SKM-1 (cell line): ENCODE results near the gene MN1.

Experiments used
- DNase-seq: peaks from one replicate; lab custom pipeline; 2025; ENCODE audit not compliant: unreplicated experiment; lab: John Stamatoyannopoulos, UW

The MN1 gene

GRCh38 chr22:27800250-27801201, 1.0 kb downstream of the MN1 start:
- DNase-seq, result no peak

GRCh38 chr22:27799827-27800249, 1.7 kb downstream of the MN1 start:
- DNase-seq, result no peak

GRCh38 chr22:27799015-27799826, 2.3 kb downstream of the MN1 start:
- DNase-seq, result no peak

GRCh38 chr22:27798511-27799014, 3.0 kb downstream of the MN1 start:
- DNase-seq, result no peak

DNA sequence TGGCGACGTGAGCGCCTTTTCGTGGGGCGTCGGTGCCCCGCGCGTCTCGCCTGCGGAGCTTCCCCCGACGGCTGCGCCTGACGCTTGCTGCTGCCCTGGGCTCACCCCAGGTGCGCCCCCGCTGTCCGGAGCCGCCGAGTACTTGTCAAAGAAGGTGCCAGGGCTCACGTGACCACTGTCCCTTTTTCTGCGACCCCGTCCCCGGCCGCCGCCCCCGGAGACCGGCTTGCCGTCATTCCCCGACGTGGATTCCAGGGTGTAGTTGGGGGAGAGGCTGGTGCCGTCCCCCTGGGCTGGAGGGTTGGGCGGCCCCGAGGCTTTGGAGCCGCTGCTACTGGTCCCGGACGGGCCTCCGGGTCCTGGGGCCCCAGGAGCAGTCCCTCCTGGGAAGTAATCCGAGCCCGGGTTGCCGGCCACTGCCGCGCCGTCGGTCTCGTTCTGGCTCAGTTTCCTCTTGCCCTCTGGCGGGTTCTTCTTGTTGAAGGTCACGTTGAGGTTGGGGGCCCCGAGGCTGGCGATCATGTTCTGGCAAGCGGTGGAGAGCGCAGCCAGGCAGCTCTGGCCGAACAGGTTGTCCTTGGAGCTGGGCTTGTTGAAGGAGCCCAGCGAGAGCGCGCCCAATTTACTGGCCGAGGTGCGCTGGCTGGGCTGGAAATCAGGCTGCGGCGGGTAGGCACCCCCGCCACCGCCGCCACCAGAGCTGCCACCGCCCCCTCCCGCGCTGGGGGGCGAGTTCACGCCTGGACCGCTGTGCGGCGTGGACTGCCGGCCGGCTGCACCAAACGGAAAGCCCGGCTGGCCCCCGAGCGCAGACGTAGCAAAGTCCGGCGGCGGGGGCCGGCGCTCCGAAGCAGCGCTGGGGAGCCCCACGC, 3.8 kb downstream of the MN1 start:
- no peak for DNase-seq

GRCh38 chr22:27796829-27797519, 4.6 kb downstream of the MN1 start:
- DNase-seq, result no peak

DNA sequence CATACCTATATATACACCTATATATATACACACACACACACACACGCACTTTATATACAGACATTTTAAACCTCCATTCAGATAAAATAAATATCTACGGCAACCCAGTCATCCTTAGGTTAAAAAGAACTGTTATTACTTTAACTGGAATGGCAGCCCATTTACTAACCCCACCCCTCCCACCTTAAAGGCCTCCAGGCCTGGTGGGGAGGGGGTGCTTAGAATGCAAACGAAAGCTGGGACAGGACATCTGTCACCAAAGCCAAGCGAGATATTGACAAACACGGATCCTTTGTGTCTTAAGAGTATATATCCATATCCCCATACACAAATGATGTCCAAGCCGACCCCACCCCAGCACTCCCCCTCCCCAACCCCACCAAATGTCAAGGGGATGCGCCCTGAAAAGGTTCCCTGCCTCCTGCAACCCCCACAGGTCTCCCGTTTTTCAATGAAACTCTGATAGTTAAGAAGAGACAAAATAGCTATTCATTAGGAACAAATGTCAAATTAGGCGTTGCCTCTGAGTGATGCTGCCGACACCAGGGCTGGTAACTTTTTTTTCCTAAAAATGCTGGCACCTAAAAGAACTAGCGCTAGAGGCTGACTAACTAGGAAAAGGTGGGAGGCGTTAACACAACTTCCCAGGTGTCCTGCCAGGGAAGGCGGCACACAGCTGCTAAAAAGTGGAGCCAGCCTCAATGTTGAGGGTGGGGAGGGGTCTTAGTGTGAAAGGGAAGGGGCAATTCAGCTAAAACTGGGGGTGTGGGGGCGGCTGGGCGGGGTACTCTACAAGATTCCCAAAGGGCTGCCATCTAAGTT, 5.6 kb downstream of the MN1 start:
- DNase-seq, result no peak

DNA sequence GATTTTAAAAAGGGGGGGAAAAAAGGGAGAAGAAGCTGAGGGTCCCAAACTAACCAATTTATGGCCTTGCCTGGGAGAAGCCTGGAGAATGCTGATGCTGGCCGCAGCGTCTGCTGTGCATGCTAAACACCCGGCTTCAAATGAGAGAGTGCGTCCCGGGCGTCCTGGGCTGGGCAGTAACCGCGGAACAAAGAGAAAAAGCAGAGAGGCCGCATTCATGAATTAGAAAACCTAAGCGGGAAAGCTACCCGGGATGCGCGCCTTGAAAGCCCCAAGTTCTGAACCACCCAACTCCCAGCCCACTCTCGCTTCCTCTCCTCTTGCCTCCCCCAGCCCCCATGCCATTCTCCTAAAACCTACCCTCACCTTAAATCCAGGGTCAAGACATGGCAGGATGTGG, 6.5 kb downstream of the MN1 start:
- DNase-seq, result no peak

GRCh38 chr22:27794226-27794625, 7.3 kb downstream of the MN1 start:
- DNase-seq, result no peak

- no peak for DNase-seq
Observed at GRCh38 chr22:27793576-27793975, 8.0 kb downstream of the MN1 start.

DNA sequence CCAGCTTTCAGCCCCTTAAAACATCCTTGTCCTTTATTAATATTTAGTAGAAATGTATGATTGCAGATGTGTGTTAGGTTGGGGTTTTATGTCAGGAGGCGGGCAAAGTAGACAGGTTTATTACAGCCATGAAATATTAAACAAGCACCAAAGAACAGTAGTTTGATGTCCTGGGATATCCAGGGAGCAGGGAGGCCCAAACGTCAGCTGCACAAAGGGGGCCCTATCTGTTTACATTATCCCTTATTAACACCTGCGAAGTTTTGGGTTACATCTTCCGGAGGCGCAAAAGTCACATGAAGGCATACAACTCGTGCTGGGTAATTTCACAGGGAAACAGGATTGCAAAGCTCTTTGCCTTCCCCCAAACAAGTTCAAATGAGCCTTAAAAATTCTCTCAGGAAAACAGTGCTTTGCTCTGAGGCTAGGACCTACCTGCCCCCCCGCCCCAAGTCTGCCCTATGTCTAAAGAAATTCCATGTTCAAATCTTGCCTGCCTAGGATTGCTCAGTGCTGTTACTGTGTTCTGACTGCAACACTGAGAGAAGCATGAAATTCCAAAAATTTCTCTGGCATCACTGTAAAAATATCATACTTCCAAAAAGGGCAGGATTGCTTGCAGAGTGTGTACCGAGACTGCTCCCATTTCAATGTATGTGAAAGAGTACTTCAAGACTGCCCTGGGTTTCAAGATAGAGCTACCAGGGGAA, 8.9 kb downstream of the MN1 start:
- DNase-seq, result no peak

GRCh38 chr22:27791859-27792241, 9.7 kb downstream of the MN1 start:
- no peak for DNase-seq

GRCh38 chr22:27791159-27791858, 10.2 kb downstream of the MN1 start:
- DNase-seq, result no peak

DNA sequence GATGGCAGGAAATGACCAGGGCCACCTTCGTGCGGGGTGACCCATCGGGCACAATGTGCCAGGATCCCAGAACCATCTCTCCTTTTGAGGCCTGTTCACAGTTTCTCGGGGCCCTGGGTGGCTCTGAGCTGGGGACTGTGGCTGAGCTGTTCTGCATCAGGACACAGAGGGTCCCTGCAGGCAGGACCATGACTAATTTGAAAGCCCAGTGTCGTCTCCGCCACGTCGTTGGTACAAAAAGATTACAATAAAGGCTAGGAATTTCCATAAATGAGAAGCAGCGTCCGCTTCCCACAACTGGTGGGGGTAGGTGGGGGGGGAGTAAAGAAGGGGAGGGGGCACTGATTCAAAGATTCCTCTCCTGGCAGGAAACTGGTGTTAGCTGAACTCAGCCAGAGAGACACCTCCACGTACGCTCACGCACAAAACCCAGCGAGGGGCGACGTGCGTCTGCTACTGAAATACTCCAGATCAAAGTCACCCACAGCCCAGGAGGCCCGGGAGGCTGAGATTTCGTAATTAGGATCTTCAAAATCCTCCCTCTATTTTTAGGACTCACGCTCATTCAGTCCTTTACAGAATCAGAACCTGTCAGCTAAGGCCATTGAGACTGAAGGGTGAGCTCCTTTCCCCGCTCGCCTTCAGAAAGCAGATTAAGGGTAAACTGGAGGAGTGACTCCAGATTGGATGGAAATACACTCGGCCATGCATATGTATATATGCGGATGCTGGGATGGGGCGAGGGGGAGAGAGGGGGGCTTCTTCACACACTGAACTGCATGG, 11.0 kb downstream of the MN1 start:
- DNase-seq, result no peak

DNA sequence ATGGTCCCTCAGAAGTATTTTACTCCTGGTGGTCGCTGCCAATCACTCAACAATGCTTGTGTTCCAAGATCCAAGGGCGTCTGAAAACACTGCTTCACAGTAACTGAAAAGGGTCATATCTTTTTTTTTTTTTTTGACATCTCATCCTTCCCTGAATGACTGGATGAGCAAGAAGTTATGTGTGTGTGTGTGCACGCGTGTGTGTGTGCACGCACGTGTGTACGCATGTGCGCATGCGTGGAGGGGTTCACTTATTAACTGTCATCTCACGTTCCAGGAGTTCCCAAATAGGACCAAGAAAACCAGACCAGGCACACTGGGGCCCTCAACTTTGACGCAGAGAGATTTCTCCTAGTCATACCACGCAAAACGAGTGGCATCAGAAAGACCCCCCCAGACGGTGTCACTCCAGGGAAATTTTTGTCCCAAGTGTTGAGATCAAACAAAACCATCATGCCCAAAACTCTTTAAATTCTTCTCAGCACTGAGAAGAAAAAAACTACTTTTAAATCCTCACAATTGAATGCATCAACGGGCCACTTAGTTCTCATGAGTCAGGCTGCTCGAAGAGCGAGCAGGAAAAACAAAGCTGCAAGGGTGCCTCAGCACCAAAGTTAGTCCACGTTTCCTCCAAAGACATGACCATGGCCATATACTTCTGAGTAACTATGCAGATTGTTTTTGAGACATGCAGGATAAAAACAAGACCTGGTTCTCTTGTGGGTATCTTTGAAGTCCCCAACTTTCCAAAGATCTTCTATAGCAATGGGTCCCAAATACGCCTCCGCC, 12.9 kb downstream of the MN1 start:
- no peak for DNase-seq

GRCh38 chr22:27786965-27787364, 14.6 kb downstream of the MN1 start:
- DNase-seq, result no peak
